Stimulated activated CD4-positive, alpha-beta T cell treated with anti-CD3 and anti-CD28 coated beads, Interleukin-12 subunit alpha, Interleukin-12 subunit beta, amount 100 ng/mL, for 48 hours (primary cell): ENCODE measurements around the gene MAP2K7.

Experiments used
- DNase-seq, 3 donors: peaks; one replicate each; pipeline ENCODE4 v3.0.0-alpha.2; 2020; ENCODE audit warnings: low read depth in 2 of 3, low spot score in 1 of 3

MAP2K7 gene

GRCh38 chr19:7866399-7867091 lies 37.1 kb upstream of the MAP2K7 start:
- DNase-seq = no peak

GRCh38 chr19:7867092-7867844 lies 36.4 kb upstream of the MAP2K7 start:
- DNase-seq = no peak

- DNase-seq = no peak
Measured at GRCh38 chr19:7868326-7868670, 35.4 kb upstream of the MAP2K7 start.

- peak; percentile 68 to 74 (median 72) for DNase-seq
Measured at GRCh38 chr19:7868671-7869452, 34.8 kb upstream of the MAP2K7 start.

DNA sequence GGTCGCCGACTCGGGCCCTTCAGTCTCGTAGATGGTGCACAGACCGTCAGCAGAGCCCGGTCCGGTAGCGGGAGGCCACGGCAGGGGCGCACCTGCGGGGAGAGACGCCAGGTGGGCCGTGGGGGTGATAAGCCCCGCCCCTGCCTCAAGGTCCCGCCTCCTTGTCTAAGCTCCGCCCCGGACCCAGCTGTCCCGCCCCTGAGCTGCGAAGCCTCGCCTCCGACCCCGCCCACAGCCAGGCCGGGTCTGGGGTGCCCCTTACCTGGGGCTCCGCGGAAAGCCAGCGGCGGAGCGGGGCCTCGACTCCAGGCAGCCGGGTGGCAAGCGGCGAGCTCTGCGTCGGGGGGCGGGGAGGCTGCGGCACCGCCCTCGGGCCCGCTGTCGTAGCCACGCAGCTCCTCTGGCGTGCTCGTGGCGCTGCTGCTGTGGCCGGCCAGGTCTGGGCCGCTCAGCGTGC lies 34.2 kb upstream of the MAP2K7 start:
- peak; percentile 66 to 78 (median 68) for DNase-seq

DNA sequence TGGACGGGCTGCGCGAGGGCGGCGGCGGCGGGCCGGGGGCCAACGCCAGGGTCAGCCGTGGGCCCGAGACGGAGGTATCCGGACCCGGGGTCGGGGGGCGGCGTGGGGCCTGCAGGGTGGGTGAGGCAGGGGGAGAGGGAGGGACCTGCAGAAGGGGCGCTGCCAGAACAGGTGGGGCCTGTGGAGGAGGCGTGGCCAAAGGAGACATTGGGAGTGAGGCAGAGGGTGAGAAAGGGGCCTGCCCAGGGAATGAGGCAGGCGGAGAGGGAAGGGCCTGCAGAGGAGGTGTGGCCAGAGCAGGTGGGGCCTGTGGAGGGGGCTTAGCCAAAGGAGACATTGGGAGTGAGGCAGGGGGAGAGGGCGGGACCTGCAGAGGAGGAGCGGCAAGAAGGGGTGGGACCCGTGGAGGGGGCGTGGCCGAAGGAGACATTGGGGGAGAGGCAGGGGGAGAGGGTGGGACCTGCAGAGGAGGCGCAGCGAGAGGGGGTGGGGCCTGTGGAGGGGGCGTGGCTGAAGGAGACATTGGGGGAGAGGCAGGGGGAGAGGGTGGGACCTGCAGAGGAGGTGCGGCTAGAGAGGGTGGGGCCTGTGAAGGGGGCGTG lies 33.7 kb upstream of the MAP2K7 start:
- DNase-seq = peak; percentile 34 to 60 (median 40)

DNA sequence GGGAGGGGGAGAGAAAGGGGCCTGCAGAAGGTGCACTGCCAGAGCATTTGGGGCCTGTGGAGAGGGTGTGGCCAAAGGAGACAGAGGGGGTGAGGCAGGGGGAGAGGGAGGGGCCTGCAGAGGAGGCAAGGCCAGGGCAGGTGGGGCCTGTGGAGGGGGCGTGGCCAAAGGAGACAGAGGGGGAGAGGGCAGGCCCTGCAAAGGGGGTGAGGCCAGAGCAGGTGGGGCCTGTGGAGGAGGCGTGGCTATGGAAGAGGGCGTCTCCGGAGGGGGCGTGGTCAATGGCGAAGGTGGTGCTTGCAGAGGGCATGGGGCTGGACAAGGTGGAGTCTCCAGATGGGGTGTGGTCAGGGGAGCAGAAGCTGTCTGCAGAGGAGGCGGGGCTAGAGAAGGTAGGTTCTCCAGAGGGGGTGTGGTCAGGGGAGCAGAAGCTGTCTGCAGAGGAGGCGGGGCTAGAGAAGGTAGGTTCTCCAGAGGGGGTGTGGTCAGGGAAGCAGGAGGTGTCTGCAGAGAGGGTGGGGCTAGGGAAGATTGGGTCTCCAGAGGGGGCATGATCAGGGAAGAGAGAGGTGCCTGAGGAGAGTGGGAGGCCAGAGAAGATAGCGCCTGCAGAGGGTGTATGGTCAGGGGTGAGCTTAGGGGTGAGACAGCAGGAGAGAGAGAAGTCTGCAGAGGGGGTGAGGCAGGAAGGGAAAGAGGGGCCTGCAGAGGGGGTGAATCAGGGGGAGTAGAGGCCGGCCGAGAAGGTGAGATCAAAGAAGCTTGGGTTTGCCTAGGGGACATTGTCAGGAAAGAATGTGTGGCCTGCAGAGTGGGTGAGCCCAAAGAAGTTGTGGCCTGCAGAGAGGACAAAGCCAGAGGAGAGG lies 32.9 kb upstream of the MAP2K7 start:
- DNase-seq = peak; percentile 54 to 72 (median 57)

DNA sequence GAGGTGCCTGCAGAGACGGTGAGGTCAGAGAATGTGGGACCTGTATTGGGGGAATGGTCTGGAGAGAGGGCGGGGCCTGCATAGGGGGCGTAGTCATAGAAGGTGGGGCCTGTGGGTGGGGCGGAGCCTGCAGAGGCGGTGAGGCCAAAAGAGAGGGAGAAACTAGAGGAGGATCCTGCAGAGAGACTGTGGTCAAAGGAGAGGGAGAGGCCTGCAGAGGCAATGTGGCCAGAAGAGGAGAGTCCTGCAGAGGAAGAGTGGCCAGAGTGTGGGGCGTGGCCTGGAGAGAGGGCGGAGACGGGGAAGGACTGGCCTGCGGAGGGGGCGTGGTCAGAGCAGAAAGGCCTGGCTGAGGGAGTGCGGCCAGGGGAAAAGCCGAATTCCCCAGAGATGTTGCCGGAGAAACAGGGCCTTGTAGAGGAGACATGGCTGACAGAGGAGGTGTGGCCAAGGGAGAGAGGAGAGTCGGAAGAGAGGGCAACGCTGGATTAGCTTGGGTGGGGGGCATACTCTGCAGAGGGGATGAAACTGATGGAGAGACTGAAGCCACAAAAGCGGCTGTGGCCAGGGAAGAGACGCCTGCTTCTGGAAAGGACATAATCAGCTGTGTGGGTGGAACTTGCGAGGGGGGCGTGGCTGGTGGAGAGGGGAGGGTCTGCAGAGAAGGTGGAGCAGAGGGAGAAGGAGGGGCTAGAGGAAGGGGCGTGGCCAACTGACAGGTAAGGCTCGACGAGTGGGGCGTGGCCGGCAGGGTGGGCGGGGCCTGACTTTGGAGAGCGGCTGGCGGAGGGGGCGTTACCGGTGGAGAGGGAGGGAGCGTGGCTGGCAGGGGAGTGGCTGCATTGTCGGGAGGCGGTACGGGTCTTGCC lies 32.0 kb upstream of the MAP2K7 start:
- peak; percentile 83 to 89 (median 85) for DNase-seq

DNA sequence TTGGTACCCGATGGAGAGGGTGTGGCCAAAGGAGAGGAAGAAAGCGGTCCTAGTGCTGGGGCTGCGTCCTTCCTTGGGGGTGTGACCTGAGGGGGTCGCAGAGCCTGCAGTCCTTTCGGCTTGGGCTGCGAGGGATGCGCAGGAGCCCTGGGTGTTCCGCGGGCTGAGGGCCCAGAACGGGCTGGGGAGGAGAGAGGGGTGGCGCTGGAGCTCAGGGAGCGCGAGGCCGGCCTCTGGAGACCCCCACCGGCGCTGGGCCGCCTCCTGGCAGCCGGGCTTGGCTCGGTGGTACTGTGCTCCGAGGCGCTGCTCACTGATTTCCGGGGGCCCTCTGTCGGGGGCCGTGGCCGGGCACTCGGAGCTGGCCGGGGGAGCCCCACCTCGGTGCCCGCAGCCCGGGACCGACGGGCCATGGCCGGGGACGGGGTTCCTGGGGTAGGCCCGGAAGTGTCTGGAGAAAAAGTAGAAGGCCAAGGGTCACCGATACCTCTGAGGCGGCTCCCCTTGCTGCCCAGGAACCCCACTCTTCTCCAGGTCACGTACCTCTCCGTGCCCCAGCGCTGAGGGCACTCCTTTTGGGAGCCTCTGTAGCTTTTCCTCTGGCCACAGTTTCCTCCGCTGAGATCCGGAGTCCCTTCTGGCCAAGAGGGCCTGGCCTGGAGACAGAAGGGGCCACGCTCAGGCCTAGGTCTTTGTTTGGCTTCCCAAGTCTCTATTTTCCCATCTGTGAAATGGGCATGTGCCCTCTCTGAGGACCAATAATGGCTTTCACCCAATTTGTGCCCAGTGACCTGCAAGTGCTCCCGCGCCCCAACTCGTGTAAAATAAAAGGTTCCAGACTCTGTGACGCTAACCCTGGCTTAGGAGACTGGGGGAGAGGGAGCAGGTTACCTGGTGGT lies 31.1 kb upstream of the MAP2K7 start:
- no peak for DNase-seq

- DNase-seq = no peak
Measured at GRCh38 chr19:7873304-7874075, 30.2 kb upstream of the MAP2K7 start.

DNA sequence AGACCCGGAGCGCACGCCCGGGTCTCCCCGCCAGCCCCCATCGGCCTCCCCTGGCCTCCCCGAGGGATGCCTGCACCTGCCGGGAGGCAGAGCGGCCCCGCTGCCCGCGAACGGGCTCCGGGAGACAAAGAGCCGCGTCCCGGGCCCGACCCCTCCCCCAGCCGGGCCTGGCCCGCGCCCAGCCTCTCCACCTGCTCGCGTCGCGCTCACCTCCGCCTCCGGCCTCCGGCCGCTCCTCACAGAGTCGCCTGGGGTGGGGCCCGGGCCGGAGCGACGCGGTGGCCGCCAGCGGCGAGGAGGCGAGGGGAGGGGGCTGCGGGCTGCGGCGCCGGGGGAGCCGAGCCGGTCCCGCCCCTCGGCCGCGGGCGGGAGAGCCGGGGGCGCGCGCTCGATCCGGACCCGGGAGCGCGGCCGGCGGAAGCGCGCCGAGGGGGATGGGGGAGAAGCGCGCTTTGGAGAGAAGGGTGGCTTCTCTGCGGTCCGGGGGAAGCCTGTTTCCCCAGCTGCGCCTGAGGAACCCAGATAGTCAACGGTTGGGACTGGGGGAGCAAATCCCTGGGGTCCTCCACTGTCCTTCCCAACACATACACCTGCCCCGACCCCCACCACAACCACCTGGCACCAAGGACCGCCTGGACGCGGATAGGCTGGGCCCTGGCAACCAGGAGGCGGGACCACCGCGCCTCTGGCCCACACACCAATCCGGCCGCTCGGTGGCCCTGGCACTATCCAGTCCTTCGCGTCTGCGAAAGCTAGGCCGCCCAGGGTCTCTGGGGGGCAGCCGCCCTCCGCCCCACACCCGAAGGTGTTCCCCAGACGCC lies 29.4 kb upstream of the MAP2K7 start, which contains the start of gene PRR36:
TSS of gene PRR36 (minus strand) at position 315 of the 821 bp plus-strand sequence. CDS start 701 bp downstream, outside the sequence.
- no peak for DNase-seq

GRCh38 chr19:7874897-7875273 lies 28.8 kb upstream of the MAP2K7 start:
- no peak for DNase-seq

DNA sequence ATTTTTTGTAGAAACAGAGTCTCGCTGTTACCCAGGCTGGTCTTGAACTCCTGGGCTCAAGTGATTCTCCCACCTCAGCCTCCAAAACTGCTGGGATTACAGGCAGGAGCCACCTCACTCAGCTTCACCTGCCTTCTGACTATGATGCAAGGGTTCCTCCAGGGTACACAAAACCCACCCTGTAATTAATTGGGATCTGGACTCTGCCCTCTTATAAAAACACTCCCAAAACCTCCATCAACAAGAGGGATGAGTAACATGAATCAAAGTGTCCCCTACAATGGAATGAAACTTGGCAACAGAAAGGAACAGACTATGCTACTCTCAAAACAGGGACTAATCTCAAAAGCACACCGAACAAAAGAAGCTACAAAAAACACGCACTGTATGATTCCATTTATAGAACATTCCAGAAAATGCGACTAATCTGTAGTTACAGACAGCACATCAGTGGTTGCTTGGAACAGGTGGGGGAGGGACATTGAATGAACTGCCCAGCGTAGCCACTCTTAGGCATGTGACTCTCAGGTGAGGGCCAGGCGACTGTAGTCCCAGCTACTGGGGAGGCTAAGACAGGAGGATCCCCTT lies 26.3 kb upstream of the MAP2K7 start:
- DNase-seq = no peak

GRCh38 chr19:7879111-7879807 lies 24.4 kb upstream of the MAP2K7 start:
- no peak for DNase-seq

DNA sequence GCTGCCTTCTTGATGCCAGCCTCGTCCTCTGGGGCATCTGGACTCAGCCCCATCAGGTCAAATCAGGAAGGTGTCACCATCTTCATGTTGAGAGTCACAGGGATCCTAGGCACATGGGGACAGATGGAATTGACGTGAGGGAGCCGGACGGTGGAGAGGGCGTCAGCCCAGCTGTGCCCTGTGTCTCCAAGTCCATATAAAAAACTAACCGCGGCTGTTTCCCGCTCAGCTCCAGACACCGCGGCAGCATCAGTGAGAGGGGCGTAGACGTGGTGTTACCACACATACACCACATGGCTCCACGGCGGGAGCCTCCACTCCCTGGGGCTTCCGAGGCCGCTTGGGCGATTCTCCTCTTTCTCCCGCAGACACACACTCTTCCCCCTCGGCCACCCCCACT lies 23.8 kb upstream of the MAP2K7 start:
- no peak for DNase-seq

GRCh38 chr19:7881910-7882309 lies 21.8 kb upstream of the MAP2K7 start:
- no peak for DNase-seq
